ENCODE results near the gene TSTD2.

Gene TSTD2

DNA sequence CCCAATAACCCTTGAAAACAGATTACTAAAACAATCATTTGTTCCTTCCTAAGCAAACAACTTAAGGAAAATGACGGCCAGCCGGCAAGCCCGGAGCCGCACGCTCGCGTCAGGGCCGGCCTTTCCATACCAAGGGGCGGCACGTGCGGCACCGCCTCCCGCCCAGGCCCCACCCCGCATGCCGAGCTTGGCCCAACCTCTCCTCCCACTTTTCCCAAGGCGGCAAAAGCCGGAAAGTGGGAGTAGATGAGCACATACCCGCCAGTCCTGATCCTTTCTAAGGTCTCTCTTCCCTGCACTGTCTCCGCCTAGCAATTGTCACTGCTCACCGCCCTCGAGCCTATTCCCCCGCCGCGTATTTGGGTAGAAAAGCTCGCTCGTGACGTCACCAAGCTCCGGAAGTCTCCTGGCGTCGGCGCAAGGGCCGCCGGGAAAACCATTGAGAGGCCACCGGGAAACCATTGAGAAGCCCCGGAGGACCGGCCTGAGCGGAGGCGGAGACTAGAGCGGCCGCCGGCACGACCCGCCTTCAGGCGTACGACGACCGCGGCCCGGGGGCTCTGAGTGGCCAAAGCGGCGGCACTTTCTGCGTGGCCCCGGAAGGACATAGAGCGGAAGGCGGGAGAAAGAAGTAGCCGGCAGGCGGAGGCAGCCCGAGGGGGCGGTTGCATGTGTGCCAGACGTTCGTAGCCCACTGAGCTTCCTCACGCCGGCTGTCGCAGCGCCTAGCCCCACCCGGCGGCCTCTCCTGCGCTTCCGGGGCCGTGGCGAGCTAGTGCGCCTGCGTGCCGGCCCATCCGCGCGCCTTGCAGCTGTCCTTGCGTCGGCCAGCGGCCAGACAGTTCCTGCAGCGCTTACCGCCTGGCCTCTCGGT is at the start of gene TSTD2, which contains the start of gene NCBP1:
TSS of gene TSTD2 (minus strand) at position 384 of the 874 bp plus-strand sequence. CDS start 5,806 bp downstream, outside the sequence.
TSS of gene NCBP1 (plus strand) at position 837 of the 874 bp plus-strand sequence. CDS start 61 bp downstream, outside the sequence.
- DNase-seq = peak; percentile 97 to 98

GRCh38 chr9:97682242-97682641 is 49.1 kb upstream of the TSTD2 start:
- no peak for DNase-seq

GRCh38 chr9:97675655-97676054 is 42.5 kb upstream of the TSTD2 start:
- no peak for DNase-seq

DNA sequence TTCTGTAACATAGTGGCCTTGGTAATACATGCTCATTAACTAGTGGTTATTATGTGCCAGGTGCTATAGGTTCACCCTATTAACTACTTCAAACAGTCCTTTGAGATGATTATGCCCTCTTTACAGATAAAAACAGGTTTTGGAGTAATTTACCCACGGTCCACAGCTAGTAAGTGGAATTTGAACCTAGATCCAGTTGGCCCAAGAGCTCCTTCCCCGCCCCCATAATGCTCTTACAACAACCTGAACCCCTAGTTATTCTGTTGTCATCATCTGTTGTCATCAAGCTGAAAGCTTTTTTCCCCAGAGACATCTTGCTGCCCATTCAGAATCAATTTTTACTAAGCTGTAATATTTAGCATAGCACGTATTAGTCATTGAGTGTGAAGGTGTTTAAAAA is 40.8 kb upstream of the TSTD2 start:
- DNase-seq = no peak

DNA sequence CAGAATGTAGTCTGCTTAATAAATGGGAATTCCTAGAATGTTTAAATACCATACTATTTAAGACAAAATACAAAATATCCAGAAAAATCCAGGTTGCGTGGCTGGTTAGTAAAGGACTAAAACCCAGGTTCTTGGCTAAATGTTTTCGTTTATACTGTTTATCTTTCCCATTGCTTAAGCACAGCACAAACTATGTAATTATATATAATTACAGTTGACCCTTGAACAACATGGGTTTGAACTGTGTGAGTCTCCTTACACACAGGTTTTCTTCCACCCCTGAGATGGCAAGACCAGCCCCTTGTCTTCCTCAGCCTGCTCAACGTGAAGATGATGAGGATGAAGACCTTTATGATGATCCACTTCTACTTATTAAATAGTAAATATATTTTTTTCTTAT is 39.2 kb upstream of the TSTD2 start:
- DNase-seq = no peak

DNA sequence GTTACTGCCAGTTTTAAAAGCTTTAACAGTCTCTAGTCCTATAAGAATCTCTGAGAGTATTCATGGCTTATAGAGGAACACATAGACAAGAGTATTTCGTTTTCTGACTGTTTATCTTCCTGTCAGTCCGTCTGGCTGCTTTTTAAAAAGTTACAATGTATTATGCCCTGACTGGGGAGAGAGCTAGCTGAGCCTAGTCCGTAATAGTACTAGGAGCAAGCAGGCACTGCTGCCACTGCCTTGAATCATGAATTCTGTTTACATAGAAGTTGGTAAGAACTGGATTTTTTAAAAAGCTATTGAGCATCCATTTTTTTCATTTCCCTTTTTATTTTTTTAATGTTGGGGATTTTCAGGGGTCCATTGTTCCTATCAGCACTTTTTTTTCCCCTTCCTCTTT is 37.4 kb upstream of the TSTD2 start:
- DNase-seq = no peak

DNA sequence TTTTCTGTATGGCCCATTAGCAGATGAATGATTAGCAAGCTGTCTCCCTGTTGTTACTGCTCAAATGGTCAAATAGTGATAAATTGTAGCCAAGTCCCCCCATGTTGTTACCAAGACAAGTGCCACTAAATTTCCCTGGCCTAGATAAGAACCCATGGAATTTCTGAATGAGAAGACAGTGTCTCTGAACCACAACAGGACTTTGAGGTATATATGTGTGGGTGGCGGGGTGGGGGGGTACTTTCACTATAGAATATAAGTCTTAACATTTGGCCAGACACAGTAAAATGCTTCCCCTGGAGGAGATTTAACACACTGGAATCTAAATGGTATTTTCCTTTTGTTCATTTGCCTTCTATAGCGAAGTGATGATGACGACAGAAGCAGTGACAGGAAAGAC is 35.3 kb upstream of the TSTD2 start:
- DNase-seq = no peak

DNA sequence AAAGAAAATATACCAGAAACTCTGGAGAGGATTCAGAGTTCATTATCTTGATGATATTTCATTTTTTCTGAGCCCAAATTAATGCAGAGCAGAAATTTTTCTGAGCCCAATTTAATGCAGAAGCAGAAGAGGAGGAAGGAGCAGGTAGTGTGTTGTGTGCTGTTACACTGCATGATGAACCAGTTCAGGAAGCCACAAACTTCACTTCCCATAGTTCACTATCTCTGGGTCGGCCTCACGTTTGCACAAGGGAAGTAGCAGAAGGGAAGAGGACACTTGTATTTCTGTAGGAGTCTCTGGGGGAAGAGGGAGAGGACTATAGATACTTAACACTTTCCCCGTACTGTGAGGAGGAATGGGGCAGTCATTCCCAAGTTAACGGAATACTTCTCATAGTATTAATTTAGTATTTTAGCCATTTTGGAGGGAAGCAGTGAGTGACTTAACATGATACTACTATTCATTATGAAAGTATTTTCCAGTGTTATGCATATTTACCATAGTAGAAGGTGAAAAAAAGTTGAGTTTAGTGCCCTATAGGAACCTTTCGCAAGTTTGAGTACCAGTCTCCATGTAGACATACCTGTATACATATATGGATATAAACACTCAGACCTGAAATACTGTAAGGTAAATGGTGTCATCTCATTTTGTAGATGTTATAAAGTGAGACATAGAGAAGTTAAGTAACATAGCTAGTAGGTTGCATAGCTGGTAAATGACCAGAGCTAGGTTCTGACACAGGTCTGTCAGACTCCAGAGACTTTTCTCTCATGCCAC is 33.9 kb upstream of the TSTD2 start:
- no peak for DNase-seq

- DNase-seq = no peak
Observed at GRCh38 chr9:97665742-97666141, 32.6 kb upstream of the TSTD2 start.

- DNase-seq = no peak
Observed at GRCh38 chr9:97660847-97661246, 27.7 kb upstream of the TSTD2 start.

- no peak for DNase-seq
Observed at GRCh38 chr9:97660340-97660739, 27.2 kb upstream of the TSTD2 start.

GRCh38 chr9:97659771-97660170 is 26.6 kb upstream of the TSTD2 start:
- no peak for DNase-seq

DNA sequence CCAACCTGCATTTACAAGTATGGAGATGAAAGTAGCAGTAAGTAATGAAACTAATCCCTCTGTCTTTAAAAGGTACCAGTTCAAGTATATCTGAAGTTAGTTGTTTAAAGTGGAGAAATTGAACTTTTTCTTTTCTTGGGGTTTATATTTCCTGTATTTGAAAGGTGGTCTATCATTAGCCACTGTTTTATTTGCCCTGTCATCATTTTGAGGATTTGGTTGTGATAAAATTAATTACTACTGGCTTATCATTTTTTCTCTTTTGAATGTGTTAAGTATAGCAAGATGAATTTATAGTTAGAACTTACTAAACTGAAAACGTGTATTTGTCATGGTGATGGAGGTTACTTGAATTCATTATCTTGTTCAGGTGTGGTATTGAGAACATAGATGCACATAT is 25.5 kb upstream of the TSTD2 start:
- no peak for DNase-seq

DNA sequence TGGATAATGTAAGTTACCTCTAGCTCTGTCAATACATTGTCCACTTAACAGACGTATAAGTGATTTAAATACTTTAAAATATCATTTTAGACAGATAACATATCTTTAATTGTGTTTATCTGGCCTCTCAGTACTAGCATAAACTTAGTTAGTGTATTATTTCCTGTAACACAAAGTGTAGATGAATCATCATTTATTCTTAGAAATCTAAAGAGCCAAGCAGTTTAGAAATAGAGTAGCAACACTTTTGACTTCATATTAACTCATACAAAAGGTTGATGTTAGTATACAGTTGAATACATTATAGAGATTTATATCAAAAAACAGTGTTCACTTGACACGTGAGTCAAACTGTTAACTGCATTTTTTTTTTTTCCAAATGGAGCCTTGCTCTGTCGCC is 18.5 kb upstream of the TSTD2 start:
- DNase-seq = no peak

DNA sequence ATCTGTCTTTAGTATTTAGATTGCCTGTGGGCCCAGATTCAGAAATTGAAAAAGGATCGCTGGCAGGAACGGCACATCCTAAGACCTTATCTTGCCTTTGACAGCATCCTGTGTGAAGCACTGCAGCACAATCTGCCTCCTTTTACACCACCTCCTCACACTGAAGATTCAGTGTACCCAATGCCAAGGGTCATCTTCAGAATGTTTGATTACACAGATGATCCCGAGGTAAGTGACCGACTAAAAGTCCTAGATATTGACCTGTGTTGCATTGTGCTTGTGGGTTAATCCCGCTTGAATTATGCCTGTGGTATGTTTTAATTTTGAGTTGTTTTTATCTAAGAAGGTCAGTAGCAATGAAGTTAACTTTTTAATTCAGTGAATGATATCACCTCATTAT is 14.8 kb upstream of the TSTD2 start:
- DNase-seq = no peak

DNA sequence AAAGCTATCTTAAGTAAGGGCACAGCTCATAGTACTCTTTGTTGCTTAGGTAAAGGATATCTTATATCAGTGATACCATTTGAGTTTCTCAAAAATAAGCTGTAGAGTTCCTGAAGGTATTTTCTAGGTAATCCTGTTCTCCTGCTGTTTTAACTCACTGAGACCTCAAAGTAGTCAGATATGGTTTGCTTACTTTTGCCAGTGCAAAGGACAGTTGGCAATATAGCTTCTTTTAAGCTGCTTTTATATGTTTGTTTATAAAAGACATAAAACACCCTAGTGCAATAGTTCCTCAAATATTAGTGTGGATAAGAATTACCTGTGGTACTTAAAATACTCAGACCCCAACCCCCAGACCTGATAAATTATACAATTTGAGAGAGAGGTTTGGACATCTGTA is 12.6 kb upstream of the TSTD2 start:
- DNase-seq = no peak

DNA sequence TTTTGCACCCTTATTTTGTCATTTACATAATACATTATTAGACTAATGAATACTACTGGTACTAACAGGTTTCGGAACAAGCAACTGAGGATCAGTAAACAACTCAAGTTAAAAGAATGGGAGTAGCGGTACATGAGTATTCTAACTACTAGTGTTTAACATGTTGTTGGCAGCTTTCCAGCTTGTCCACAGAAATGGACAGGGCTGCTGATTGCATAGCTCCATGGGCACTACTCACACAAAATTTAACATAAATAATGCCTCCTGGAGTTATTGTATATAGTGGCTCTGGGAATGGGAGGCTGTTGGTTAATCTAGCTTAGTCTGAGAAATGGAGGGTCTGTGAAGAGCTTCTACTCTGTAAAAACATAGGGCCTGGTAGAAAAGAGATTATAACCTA is 7.2 kb upstream of the TSTD2 start:
- no peak for DNase-seq

DNA sequence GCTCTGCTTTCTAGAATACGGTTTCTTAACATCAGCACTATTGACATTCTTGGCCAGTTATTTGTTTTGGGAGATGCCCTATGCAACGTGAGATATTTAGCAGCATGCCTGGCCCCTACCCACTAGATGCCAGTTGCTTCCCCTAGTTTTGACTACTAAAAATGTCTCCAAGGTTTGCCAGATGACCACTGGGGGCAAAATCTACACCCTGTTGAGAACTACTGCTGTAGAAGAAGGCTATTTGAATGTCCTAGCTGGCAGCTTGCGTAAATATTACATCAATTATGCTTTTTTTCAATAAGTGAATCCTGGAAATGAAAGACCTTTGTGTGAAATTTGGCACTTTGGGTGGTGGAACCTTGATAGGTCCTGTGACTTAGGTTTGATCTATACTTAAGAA is 5.5 kb upstream of the TSTD2 start:
- no peak for DNase-seq

GRCh38 chr9:97636903-97637302 is 3.7 kb upstream of the TSTD2 start:
- DNase-seq = no peak

DNA sequence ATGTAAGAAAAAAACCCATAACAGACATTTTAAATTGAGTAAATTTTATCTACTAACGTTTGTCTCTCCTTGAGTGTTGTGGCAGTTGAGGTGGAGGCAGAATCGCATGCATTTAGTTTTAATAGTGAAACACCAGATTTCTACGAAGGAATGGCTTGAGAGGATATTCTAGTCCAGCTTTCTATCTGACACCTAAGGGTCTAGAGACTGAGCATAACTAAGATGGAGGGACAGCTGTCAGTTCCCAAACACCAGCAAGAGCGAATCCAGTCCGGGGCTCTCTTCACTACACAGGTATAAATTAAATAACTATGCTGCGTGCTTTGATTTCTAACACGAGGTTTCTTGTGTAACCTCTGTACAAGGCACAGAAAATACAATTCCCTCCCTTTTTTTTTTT is 1.9 kb upstream of the TSTD2 start:
- DNase-seq = no peak

- DNase-seq = no peak
Observed at GRCh38 chr9:97633859-97634490, 807 bp upstream of the TSTD2 start.

DNA sequence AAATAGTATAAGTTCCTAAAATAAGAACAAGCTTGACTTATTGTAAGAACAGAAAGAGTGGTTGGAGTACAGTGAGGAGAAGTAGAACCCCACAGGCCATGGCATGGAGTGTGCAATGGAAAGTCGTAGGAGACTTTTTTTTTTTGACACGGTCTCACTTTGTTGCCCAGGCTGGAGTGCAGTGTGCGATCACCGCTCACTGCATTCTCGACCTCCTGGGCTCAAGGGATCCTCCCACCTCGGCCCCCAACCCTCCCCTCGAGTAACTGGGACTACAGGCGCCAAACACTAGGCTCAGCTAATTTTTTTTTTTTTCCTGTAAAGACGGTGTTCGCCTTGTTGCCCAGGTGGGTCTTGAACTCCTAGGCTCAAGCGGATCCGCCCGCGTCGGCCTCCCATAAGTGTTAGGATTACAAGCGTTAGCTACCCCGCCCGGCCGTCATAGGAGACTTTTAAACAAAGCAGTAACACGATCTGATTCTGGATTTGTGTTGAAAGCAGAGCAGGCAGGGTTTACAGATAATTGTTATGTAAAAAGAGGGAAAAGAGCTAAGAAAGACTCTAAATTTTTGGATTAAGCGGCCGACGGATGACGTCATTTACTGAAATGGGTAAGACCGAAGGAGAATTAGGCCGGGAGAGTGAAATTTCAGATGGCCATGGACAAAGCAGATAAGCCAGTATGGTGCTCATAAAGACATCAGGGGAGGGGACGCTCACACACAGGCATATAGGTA is 752 bp downstream of the TSTD2 start:
- peak; percentile 62 to 69 for DNase-seq

- DNase-seq = no peak
Observed at GRCh38 chr9:97630591-97630990, 2.6 kb downstream of the TSTD2 start.
